ENCODE measurements around the gene MTHFD1.

Gene MTHFD1

DNA sequence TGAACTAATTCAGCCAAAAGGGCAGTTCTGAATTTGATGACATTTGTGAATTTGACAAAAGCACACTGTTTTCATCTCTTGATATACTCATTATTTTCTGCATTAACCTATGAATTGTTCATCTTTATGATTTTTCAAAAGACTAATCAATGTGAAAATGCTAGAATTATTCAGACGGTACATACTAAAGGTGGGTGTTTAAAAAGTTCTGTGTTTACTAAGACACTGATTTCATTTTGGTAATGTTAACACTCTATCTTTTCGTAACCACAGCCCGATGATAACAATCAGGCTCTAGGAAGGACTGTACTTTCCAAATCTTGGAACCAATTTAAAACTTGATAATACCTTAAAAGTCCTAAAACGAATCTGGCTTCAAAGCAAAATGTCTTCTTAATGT is 86.5 kb downstream of the MTHFD1 start:
- no peak overlapping the region for H3K4me3 ChIP-seq (ENCODE audit: low read length)
- no peak for DNase-seq (ENCODE audit: low read depth)
- no peak for TF ChIP-seq CTCF (conservative IDR thresholded peaks at IDR 0.05; ENCODE audit: low read length)

DNA sequence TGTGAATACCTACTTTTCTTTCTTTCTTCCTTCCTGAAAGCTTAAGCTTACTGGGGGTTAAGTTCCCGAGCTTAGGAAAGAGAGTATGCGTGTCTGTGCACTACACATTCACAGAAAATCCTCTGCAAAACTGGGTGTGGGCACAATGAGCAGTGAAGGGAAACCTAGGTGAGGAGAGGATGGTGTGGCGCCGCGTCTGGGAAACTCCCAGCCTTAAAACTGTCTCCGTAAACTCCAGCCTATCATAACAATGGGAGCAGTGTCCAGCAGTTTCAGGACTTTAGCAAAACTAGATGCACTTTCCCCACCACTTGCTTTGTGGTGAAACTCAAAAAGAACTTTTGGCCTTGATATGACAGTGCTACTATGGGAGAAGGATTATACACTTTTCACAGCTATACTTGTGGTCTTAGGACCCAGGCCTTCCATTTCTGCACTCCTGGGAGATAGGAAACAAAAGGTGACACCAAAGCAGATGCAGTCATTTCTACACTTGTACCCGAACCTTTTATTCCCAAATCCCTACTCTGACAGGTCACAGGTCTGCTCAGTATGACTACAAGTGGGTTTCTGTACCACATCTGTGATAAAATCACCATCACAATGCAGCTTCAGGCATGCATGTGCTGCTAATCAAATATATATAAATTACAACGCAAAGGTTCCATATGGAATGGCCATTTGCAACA is 87.6 kb downstream of the MTHFD1 start:
- H3K4me3 ChIP-seq (ENCODE audit: low read length): no peak overlapping the region
- no peak for DNase-seq (ENCODE audit: low read depth)
- TF ChIP-seq CTCF (conservative IDR thresholded peaks at IDR 0.05; ENCODE audit: low read length): no peak

DNA sequence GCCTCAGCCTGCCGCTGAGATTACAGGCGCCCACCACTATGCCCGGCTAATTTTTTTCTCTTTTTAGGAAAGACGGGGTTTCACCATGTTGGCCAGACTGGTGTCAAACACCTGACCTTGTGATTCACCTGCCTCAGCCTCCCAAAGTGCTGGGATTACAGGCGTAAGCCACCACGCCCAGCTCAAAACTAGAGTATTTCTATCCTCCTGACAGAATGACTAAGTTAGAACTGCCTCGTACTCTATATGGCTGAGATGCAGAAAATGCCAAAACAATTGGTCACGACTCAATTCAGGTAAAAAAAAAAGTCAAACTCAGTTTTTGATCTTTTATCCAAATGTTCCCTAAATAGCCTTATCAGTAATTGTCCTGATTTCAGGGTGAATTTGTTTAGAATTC is 88.3 kb downstream of the MTHFD1 start:
- H3K4me3 ChIP-seq (ENCODE audit: low read length): no peak overlapping the region
- no peak for TF ChIP-seq CTCF (conservative IDR thresholded peaks at IDR 0.05; ENCODE audit: low read length)
- no peak for DNase-seq (ENCODE audit: low read depth)

GRCh38 chr14:64478634-64479250 is 90.6 kb downstream of the MTHFD1 start:
- no peak overlapping the region for H3K4me3 ChIP-seq (ENCODE audit: low read length)
- peak; percentile 50 for TF ChIP-seq CTCF (conservative IDR thresholded peaks at IDR 0.05; ENCODE audit: low read length)
- peak; percentile 13 for DNase-seq (ENCODE audit: low read depth)

GRCh38 chr14:64488590-64489099 is 100.5 kb downstream of the MTHFD1 start:
- TF ChIP-seq CTCF (conservative IDR thresholded peaks at IDR 0.05; ENCODE audit: low read length): no peak
- H3K4me3 ChIP-seq (ENCODE audit: low read length): no peak overlapping the region
- no peak for DNase-seq (ENCODE audit: low read depth)

- TF ChIP-seq CTCF (conservative IDR thresholded peaks at IDR 0.05; ENCODE audit: low read length): no peak
- no peak overlapping the region for H3K4me3 ChIP-seq (ENCODE audit: low read length)
- no peak for DNase-seq (ENCODE audit: low read depth)
Measured at GRCh38 chr14:64491637-64492036, 103.5 kb downstream of the MTHFD1 start.

DNA sequence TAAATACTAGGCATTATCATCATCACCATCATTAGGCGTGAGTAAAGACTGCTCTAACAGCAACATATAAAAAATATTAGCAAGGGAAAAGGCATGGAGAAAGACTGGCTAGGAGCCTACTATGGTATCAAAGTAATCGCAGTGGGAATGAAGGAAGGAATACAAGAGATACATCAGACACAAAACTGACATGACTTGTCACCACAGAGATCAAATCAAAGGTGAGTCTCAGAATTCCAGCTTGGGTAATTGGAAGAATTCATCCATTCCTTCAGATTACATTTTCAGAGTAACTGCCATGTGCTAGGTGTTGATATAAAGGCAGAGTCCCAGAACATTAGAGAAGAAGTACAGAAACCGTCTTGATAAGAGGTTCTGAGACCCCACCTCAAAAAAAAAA is 105.3 kb downstream of the MTHFD1 start:
- no peak for DNase-seq (ENCODE audit: low read depth)
- no peak overlapping the region for H3K4me3 ChIP-seq (ENCODE audit: low read length)
- no peak for TF ChIP-seq CTCF (conservative IDR thresholded peaks at IDR 0.05; ENCODE audit: low read length)
